Stromal cell of bone marrow (primary cell): ENCODE results near the gene ALG9.

ENCODE experiments used
- DNase-seq: peaks from one replicate; pipeline ENCODE4 v3.0.0-alpha.2; 2012; ENCODE audit warnings: low read depth

The ALG9 gene

GRCh38 chr11:111765984-111766833, 105.2 kb downstream of the ALG9 start, which contains the start of gene PPP2R1B:
Gene PPP2R1B (minus strand): TSS chr11:111766389. CDS start chr11:111766361, 28 bp downstream.
- peak; percentile 34 for DNase-seq

GRCh38 chr11:111765320-111765983, 105.9 kb downstream of the ALG9 start:
- DNase-seq: no peak

GRCh38 chr11:111764621-111765020, 106.8 kb downstream of the ALG9 start:
- DNase-seq: no peak

GRCh38 chr11:111762981-111763643, 108.3 kb downstream of the ALG9 start:
- no peak for DNase-seq

GRCh38 chr11:111762526-111762925, 108.9 kb downstream of the ALG9 start:
- no peak for DNase-seq

- DNase-seq: no peak
Observed at GRCh38 chr11:111761036-111761435, 110.3 kb downstream of the ALG9 start.

GRCh38 chr11:111759778-111760407, 111.5 kb downstream of the ALG9 start:
- no peak for DNase-seq

- DNase-seq: no peak
Observed at GRCh38 chr11:111759376-111759775, 112.0 kb downstream of the ALG9 start.

GRCh38 chr11:111756097-111756496, 115.3 kb downstream of the ALG9 start:
- no peak for DNase-seq

- no peak for DNase-seq
Observed at GRCh38 chr11:111749646-111750045, 121.7 kb downstream of the ALG9 start.

- no peak for DNase-seq
Observed at GRCh38 chr11:111748035-111748804, 123.2 kb downstream of the ALG9 start.

GRCh38 chr11:111745719-111746504, 125.5 kb downstream of the ALG9 start:
- DNase-seq: no peak

GRCh38 chr11:111743700-111744099, 127.7 kb downstream of the ALG9 start:
- no peak for DNase-seq

- DNase-seq: no peak
Observed at GRCh38 chr11:111741751-111742150, 129.6 kb downstream of the ALG9 start.

GRCh38 chr11:111739299-111739698, 132.1 kb downstream of the ALG9 start:
- DNase-seq: no peak

GRCh38 chr11:111737444-111738210, 133.8 kb downstream of the ALG9 start:
- DNase-seq: no peak

GRCh38 chr11:111736621-111737443, 134.5 kb downstream of the ALG9 start:
- no peak for DNase-seq
